Measurements from ENCODE around the gene KRAS.

DNA sequence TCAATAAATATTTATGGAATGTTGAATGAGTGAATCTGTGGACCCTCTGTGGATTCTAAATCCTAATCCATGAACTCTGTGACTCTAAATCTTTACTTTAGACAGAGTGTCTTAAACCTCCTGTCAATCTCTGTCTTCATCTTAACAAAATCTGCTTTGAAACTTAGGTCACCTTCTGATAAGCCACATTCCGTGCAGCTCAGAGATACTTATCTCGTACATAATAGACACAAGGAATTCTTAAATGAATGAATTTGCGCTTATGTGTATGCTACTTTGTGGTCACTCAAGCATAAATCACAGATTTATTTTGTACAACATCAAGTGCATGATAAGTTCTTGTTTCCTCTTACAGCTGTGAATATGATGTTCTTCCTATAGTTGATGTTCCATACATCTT, 2.2 kb upstream of the KRAS start:
- TF ChIP-seq POLR2A (IDR thresholded peaks at IDR 0.05; ENCODE audit: low read depth, low read length): no peak
- TF ChIP-seq POLR2AphosphoS5 (IDR thresholded peaks at IDR 0.05; ENCODE audit: low read depth, low read length): no peak
- no peak for TF ChIP-seq PAX5 (IDR thresholded peaks at IDR 0.05; ENCODE audit: insufficient read depth, low read length, severe bottlenecking)
- no peak for TF ChIP-seq TAF1 (IDR thresholded peaks at IDR 0.05; ENCODE audit: low read depth, low read length)
- no peak for TF ChIP-seq POU2F2 (IDR thresholded peaks at IDR 0.05; ENCODE audit: low read depth, low read length)

Data from GM12891 (cell line).